HG02938 (cell line): Measurements from ENCODE around the gene BAIAP2L1.
A peak's percentile ranks its signal among the peaks of the same experiment; 100 is the strongest.

Experiments
- ATAC-seq: cut with Tn5 transposase; IDR thresholded peaks from one replicate; pipeline ENCODE4 v1.9.1; 2021; ENCODE audit warnings: mild to moderate bottlenecking, moderate library complexity; ENCODE audit not compliant: unreplicated experiment

BAIAP2L1 gene

DNA sequence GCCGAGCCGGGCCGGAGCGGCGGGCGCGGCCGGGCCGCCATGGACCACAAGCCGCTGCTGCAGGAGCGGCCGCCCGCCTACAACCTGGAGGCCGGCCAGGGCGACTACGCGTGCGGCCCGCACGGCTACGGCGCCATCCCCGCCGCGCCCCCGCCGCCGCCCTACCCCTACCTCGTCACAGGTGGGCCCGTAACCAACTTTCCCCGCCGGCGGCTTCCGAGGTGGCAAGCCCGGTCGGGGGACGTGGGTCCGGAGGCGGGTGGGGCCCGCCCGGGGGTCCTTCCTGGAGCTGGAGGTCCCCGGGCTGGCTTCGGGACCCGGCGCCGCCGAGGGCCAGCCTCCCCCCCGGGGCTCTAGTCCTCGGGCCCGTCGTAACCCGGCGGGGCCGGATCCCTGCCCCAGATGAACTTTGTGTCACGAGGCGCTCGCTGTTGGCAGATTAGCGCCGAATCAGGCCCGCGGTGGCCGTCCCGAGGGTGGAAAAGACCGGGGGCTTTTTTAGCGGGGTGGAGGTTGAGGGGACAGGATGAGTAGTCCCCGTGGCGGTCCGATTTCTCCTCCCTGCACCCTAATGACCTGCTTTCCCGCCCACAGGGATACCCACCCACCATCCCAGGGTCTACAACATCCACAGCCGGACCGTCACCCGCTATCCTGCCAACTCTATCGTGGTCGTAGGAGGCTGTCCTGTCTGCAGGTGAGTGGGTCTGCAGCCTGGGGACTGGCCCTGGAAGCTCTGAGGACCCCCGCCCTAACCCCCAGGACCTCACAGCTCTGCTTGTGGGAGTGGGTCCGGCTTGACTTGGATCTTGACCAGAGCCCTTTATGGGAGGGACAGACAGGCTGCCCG lies 118.9 kb downstream of the BAIAP2L1 start:
- peak; percentile 36 for ATAC-seq

DNA sequence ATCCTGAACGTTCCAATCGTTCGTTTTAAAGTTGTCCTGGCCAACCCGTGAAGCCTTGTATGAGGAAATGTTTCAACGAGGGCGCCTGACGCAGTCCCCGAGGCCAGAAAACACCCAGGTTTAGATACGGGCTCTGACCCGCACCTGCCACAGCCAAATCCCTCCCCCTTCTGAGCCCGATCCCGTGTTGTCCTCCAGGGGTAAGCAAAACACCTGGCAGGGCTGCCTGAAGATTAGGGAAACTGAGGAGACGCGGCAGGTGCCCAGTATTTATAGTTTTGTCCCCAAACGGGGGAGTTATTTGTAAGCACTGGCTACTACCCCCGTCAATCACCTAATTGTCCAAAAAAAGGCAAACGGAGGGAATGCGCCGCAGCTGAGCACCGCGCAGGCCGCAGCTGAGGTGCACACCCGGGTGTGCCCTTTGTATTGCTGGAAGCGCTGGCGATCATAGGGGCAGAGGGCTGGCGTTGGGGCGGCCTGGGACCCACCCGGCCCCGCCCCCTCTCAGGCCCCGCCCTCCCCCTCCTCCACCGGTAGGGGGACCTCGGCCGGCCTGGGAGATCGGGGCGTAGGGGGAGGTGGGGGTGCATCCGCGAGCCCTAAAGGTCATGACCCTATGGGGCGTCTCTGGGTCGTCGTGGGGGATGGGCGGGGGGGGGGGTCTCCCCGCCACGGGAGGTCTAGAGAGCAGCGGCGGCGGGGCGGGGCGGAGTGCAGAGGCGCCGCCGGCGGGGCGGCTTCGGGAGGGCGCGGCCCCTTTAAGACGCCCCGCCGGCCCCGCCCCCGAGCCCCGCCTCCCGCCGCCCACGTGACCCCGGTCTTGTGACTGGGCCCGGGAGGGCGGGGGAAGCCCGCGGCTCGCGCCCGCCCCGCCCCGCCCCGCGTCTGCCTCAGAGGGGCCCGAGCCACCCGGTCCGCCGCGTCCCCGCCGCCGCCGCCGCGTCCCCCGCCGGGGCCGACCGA lies 119.8 kb downstream of the BAIAP2L1 start, which contains the start of gene BRI3:
BRI3 (plus strand) TSS at position 896 of the 966 bp plus-strand sequence. CDS start 110 bp downstream, outside the sequence.
- ATAC-seq = peak; percentile 64

DNA sequence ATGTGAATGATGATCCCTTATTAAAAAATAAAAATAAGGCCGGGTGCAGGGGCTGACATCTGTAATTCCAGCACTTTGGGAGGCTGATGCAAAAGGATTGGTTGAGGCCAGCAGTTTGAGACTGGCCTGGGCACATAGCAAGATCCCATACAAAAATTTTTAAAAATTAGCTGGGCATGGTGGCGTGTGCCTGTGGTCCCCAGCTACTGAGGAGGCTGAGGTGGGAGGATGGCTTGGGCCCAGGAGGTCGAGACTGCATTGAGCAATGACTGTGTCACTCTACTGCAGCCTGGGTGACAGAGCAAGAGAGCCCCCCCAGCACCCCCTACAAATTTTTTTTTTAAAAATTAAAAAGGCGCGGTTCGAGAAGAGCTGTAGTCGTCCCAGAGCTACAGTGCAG lies 120.6 kb downstream of the BAIAP2L1 start:
- ATAC-seq = no peak

DNA sequence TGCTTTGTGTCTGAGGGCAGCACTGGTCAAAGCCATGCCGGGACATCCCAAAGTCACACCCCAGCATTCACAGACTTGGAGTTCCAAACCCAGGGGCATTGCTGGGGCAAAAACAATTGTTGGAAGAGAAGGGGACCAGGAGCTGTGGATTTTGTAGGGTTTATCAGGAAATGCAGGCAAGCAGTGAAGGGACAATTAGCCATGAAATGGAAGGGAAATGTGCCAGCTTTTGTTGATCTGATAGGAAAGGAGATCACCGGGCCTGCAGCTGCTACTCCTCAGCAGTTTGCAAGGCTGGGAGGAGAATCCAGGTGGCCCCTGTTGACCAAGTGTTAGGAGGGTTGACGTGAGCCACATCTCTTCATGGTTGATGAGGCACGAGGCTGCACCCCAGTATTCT lies 122.0 kb downstream of the BAIAP2L1 start:
- no peak for ATAC-seq

DNA sequence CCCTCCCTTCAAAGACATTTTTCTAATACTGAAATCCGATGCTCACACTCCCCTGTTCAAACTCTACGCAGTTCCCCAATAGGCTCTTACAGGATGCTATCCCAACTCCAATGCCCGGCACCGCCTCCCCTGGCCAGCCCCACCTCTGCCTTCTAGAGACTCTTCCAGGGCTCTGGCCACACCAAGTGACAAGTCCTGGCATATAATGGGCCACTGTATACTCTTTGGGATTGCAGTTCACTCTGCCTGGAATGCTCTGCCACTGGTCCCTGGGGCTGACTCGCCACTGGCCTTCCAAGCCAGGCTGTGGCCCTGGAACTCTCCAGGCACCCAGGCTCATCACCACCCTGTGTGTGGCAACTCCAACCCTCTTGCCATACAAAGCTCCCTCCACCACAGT lies 122.5 kb downstream of the BAIAP2L1 start:
- ATAC-seq = no peak

DNA sequence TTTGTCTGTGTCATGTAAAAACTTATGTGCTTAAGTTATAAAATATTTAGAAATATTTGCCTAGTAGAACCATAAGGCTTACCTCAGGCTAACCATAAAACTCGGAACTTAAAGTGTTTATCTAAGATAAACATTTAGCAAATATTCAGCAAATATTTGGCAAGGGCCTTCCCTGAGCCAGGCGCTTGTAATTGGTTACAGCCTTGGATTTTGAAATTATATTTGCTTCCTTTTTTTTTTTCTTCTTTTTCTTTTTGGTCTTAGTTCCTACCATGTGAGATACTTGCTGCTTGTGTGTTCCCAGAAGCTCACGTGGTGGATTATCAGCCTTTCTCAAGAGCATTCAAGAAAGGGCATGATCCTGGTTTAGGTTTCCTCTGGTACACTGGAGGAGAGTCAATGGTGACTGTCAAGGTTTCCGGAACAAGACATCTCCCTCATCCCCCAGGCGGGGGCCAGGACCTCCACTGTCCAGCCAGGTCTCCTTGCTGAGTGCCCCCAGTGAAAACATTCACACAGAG lies 124.6 kb downstream of the BAIAP2L1 start:
- ATAC-seq = no peak

DNA sequence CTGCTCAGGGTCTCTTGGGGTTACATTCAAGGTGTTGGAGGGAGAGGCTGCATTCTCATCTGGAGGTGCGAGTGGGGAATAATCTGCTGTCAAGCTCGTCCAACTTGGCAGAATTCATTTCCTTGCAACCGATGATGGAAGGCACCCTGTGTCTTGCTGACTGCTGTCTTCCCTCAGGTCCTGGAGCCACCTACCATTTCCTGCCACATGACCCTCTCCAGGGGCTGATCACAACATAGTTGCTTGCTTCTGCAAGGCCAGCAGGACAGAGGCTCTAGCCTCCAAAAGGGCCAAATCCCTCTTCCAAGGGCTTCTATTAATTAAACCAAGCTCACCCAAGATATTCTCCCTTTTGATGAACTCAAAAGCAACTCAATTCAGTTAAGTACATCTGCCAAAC lies 133.6 kb downstream of the BAIAP2L1 start:
- ATAC-seq = no peak

DNA sequence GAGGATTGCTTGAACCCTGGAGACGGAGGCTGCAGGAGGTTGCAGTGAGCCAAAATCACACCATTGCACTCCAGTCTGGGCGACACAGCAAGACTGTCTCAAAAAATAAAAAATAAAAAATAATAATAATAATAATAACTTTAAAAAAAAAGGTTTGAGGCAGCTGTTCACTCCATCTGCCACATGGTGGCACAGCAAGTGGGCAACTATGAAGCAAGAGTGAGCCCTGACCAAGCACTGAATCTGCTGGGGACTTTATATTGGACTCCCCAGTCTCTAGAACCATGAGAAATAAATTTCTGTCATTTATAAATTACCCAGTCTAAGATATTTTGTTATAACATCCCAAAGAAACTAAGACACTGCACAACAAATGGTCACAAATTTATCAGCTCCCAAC lies 134.1 kb downstream of the BAIAP2L1 start:
- no peak for ATAC-seq

DNA sequence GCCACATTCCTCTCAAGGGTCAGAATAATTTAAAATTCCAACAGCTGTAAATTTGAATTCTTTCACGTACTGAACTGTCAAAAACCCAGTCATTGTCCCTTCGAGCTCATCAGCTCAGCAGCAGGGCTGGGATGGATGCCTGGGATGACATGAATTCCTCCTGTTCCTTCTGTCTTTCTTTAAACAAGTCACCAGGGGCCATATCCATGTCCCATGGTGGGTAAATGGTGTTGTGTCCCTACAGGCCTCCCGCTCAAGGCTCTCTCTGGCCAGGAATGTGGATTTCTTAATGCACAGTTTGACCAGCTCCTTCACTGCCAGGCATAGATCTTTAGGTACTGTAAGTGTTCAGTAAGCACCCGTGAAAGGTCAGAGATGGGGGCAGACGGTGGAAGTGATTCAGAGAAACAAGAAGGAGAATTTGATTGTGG lies 135.0 kb downstream of the BAIAP2L1 start:
- ATAC-seq = no peak

DNA sequence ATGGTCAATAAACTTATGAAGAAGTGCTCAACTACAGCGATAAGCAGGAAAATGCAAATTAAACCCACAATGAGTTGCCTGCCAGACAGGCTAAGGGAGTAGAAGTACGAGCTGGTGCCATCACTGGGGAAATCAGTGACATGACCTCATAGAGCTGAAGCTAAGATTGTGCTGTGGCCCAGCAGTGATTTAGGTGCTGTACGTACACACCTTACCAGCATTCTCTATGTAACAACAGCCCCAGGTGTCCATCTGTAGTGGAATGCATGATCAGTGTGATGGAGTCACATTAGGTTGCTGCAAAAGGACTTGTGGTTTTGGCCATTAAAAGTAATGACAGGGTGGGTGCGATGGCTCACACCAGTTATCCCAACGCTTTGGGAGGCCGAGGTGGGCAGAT lies 143.2 kb downstream of the BAIAP2L1 start:
- ATAC-seq = no peak

DNA sequence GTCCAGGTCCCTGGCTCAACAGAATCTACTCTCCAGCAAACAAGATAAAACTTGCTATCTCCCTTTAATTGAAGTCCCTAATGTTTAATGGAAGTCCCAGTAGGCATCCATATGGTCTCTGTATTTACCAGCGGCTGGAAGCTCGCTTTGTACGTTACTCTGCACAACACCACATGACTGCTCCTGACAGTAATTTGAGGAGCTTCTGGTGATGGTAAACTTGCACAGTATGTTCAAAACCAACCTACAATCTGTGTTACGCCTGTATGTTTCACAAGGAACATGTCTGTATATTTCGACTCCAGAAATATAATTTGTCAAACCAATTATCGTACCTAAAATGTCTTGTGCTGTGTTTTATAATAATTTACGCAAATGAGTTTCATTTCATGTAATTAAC lies 144.5 kb downstream of the BAIAP2L1 start:
- ATAC-seq = no peak

DNA sequence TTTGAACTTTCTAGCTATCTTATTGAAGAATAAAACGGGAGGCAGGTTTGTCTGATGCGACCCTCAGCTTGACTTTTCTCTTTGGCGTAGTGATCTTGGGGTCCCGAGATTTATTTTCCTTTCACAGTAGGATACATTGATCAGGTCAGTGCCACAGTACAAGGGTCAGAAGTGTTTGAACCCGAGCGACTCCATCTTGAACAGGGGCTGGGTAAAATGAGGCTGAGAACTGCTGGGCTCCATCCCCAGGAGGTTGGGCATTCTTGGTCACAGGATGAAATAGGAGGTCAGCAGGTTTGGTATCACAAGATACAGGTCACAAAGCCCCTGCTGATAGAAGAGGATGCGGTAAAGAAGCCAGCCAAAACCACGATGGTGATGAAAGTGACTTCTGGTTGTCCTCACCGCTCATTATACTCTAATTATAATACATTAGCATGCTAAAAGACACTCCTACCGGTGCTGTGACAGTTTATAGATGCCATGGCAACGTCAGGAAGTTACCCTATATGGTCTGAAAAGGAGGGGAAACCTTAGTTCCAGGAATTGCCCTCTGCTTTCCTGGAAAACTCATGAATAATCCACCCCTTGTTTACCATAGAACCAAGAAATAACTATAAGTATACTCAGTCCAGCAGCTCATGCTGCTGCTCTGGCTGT lies 145.8 kb downstream of the BAIAP2L1 start:
- no peak for ATAC-seq

DNA sequence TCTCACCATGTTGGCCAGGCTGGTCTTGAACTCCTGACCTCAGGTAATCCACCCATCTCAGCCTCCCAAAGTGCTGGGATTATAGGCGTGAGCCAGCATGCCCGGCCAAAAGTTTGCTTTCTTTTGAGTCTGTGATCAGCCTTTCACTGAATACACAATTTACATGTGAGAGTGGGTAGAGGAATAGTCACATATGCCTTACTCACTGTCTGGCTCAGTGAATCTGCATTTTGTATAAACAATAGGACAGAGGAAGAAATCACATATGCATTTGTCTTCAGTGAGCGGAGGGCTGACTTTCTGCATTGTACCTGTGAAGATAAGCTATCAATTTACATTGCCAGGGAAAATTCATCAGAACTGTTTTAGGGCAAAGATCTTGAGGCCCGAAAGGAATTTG lies 146.4 kb downstream of the BAIAP2L1 start:
- ATAC-seq = no peak

DNA sequence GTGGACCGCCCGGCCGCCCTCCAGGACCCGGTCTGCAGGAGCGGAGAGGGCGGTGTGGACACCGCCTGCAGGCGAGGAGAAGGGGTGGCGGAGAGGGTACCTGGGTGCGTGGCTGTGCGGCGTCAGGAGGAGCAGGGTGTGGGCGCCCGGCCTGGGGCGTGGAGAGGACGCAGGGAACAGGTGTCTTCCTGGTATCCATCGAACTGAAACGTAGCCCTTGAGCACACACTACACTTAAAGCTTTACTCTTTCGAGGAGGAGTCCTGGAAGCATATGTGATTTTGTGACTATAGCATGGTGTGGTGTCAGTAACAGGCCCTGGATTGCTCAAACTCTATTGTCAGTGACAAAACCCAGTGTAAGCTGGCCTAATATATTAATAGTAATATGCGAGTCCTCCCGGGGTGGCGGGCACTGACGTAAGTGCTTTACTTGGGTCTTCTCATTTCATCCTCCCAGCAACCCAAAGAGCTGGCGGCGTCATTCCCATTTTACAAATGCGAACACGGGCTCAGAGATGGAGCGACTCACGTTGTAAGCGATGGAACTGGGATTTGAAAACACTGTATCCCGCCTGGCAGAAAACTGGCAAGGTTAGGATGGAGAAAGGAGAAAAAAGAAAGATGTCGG lies 148.3 kb downstream of the BAIAP2L1 start:
- ATAC-seq = peak; percentile 34

DNA sequence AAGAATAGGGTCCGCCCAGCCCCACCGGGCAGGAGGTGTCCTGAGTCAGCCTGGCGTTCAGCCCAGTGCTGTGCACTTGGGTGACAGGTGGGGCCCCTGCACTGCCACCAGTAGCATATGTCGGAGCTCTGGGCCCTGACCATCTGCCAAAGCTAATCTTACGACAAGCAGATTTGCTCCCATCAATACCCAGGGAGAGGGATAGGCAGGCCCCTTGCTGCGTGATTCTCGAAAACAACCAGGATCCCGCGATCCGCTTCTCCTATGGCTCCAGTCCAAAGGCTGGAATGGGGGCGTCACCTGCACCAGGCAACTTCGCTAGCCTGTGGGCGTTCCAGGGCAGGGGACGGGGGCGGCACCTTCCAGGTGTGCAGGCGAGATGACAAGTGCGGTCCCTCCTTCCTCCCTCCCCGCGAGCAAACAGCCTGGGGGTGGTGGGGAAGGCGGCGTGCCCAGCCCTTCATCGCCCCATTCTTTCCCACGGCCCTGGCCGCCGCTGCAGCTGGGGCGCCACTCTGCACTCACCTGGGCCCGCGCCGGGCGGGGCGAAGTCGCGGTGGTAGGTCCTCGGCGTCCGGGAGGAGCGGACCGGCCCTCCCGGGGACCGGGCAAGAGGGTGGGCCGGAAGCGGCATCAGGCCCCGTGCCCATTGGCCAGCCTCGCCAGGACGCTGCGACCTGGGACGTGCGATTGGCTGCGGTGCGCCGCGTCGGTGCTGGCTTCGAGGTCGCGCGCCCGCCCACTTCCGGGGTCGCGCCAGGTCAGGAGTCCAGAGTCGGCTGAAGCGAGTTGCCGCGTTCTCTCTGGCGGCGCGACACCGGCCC lies 149.1 kb downstream of the BAIAP2L1 start, which contains the start of gene TECPR1:
TECPR1 (minus strand) TSS at position 632 of the 824 bp plus-strand sequence. CDS start 6,086 bp downstream, outside the sequence.
- peak; percentile 94 for ATAC-seq

DNA sequence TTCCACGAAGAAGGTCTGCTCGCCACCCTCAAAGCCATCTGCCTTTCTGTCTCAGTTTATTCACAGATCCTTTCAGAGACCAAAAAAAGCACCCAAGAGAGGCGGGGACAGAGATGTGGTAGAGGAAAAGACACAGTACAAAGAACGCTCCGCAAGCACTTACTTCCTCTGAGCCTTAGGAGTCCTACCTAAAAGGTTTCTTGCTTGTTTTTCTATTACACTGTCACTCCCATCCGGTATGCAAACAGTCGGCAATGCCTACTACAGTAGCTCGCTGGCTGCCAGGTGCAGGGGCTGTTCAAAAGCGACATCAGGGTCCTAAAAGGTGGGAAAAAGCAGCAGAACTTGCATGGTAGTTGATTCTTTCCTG lies 149.7 kb downstream of the BAIAP2L1 start:
- peak; percentile 33 for ATAC-seq

DNA sequence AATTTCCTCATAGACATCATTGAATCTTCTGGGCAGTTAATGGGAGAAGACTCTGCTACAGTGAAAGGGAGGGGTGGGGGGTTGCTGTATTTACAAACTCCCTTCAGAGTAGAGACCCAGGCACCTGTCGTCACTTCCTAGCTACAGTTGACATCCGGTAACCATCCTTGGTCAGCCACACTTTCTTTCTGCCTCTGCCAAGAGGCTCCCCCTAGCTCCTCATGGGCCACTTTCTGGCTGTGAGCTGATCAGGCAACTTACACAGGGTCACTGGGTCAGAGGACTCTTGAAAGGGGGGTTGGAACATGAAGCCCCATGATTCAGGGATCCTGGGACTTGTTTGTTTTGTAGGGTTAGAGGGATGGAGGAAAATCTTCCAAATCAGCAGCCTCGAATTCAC lies 150.1 kb downstream of the BAIAP2L1 start:
- ATAC-seq = no peak

DNA sequence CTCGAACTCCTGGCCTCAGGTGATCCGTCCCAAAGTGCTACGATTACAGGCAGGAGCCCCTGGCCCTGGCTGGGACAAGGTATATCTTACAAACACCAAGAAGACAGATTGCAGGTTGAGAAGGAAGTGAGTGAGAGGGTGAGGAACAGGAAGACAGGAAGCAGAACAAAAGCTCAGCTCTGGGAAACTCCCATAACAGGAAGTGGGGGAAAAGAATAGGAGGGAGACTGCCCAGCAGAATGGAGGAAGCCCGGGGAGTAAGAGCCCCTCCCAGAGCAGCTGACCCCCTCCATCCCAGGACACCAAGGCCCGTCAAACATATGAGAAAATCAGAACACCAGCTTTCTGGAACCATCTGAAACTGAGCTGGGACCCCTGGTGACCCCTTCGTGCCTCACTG lies 151.8 kb downstream of the BAIAP2L1 start:
- no peak for ATAC-seq

DNA sequence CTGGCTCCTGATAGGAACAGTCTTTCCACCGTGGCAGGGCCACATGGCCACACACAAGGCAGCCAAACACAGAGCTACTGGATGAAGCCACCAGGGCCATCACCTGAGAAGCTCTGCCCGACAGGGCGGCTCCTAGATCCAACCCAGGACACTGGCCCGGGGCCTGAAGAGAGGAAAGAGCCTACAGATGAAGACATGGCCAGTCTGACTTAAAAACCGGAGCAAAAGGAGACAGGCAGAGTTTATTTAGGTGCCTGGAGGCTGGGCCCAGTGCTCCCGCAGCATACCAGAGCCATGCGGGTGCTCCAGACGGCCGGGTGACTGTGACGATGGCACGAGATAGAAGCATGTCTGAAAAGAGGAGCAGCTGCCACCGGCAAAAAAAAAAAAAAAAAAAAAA lies 152.7 kb downstream of the BAIAP2L1 start:
- ATAC-seq = no peak
